ENCODE data around the gene CEP85L. TPM values are rescaled to one million over a fixed set of nuclear protein-coding genes. Genes with fewer than 3 reads are reported as not detected.

Gene CEP85L
- total and polyA plus RNA-seq, 2 of the 13 experiments (the other 11 are each of a cell fraction or from before 2014, with no cell fraction given) = 0.44 to 1.7 TPM

DNA sequence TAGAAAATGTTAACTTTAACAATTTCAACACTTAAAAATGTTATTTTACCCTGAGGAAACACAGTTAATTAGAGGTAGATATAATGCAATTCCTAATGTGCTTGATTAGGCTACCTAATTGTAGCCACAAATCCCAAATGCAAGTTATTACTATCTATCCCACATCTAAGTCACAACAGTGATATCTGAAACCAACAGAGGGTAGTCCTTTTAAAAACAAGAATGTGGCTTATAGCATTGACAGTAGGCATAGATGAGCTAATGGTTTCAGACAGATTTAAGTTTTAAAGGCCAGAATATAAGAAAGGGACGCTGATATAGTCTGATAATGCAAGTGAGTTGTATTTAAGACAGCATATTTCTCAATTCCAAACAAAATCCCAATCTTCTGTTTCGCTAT is 80.3 kb downstream of the CEP85L start:
- Histone ChIP-seq H3K36me3 (replicated peaks in 1 of 2; ENCODE audit: control insufficient read depth in 1 of 2, insufficient read depth in 2 of 2, low read length in 2 of 2) (no peaks in the 10 kb centered on the region), H3K4me1 (ENCODE audit: insufficient read depth, low read length) (no peaks in the 10 kb centered on the region), H3K27me3 (ENCODE audit: control insufficient read depth in 1 of 2, insufficient read depth in 2 of 2, low read length in 2 of 2) (no peaks in the 10 kb centered on the region), H3K9ac (ENCODE audit: insufficient read depth, low read depth, low read length) (no peak overlapping the region), H4K20me1 (ENCODE audit: insufficient read depth, low read length) (no peaks in the 10 kb centered on the region), H3K9me3 (ENCODE audit: low read length) (peaks cover 23% of the 10 kb centered on the region), H3K4me2 (ENCODE audit: low read depth, low read length) (no peak overlapping the region), H3K27ac (ENCODE audit: extremely low read length, insufficient read depth, low read length) (no peak overlapping the region), H2AFZ (ENCODE audit: low read length) (no peak overlapping the region), H3K79me2 (ENCODE audit: insufficient read depth, low read length) (no peaks in the 10 kb centered on the region), H3K4me3 (replicated peaks in 1 of 3; ENCODE audit: insufficient read depth in 1 of 3, low read depth in 2 of 3, low read length in 3 of 3) (no peak overlapping the region)
- DNase-seq (ENCODE audit: low spot score) (no peak), ATAC-seq (no peak), FAIRE-seq (no peak)
- TF ChIP-seq SP140L (CRISPR knock-in tag; IDR thresholded peaks at IDR 0.05; ENCODE audit: borderline replicate concordance) = no peak
- no peak for TF ChIP-seq ZNF746 (CRISPR knock-in tag; IDR thresholded peaks at IDR 0.05)
- TF ChIP-seq ZFP36L1 (CRISPR knock-in tag; IDR thresholded peaks at IDR 0.05) = no peak
- TF ChIP-seq MATR3 (CRISPR knock-in tag; IDR thresholded peaks at IDR 0.05) = no peak
- TF ChIP-seq PAX8 (CRISPR knock-in tag; IDR thresholded peaks at IDR 0.05; ENCODE audit: borderline replicate concordance) = no peak
- no peak for TF ChIP-seq SKI (IDR thresholded peaks at IDR 0.05; ENCODE audit: partially characterized antibody)
- no peak for TF ChIP-seq TOE1 (CRISPR knock-in tag; IDR thresholded peaks at IDR 0.05)
- no peak for TF ChIP-seq ZNF562 (CRISPR knock-in tag; IDR thresholded peaks at IDR 0.05; ENCODE audit: borderline replicate concordance)
- TF ChIP-seq ZNF652 (CRISPR knock-in tag; IDR thresholded peaks at IDR 0.05; ENCODE audit: borderline replicate concordance, low read depth) = no peak
- TF ChIP-seq, protein P1, sequence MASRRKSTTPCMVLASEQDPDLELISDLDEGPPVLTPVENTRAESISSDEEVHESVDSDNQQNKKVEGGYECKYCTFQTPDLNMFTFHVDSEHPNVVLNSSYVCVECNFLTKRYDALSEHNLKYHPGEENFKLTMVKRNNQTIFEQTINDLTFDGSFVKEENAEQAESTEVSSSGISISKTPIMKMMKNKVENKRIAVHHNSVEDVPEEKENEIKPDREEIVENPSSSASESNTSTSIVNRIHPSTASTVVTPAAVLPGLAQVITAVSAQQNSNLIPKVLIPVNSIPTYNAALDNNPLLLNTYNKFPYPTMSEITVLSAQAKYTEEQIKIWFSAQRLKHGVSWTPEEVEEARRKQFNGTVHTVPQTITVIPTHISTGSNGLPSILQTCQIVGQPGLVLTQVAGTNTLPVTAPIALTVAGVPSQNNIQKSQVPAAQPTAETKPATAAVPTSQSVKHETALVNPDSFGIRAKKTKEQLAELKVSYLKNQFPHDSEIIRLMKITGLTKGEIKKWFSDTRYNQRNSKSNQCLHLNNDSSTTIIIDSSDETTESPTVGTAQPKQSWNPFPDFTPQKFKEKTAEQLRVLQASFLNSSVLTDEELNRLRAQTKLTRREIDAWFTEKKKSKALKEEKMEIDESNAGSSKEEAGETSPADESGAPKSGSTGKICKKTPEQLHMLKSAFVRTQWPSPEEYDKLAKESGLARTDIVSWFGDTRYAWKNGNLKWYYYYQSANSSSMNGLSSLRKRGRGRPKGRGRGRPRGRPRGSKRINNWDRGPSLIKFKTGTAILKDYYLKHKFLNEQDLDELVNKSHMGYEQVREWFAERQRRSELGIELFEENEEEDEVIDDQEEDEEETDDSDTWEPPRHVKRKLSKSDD (CRISPR knock-in tag; IDR thresholded peaks at IDR 0.05; ENCODE audit: low read depth) = no peak
- TF ChIP-seq ZNF17 (CRISPR knock-in tag; IDR thresholded peaks at IDR 0.05) = no peak
- no peak for TF ChIP-seq ZFAT (CRISPR knock-in tag; conservative IDR thresholded peaks at IDR 0.05)
- no peak for TF ChIP-seq KLF16 (CRISPR knock-in tag; IDR thresholded peaks at IDR 0.05)
- BruUV-seq (replicated peaks) = no TSS peak
- CTCF ChIA-PET (ENCODE audit: low intra/inter-chr PET ratio, low total read pairs) = no interaction called here
- POLR2A ChIA-PET = no interaction called here
- WGBS (ENCODE audit: low lambda C conversion rate) = 30% methylated on average over 2 of the region's 2 CpGs
- intact Hi-C loops (cut with micrococcal nuclease; ENCODE audit: unreplicated experiment) (no loop called here), in situ Hi-C loops (cut with HindIII; ENCODE audit: extremely low pct_ligation_motif_present, low pct_unique_long_range_greater_than_20kb) (no loop called here)

Data from HepG2 (cell line).